Measurements from ENCODE around the gene SEC62. TPM values are rescaled to one million over a fixed set of nuclear protein-coding genes. Genes with fewer than 3 reads are reported as not detected.

Gene SEC62
- total and polyA plus RNA-seq, 2 of the 4 experiments (the other 2 are of a cell fraction), result 33.2 to 36.6 TPM

- in situ Hi-C loops (cut with MboI; ENCODE audit: low sequenced_read_pairs), result no loop called here
- no TSS peak for BruUV-seq (replicated peaks)
These were observed 20.3 kb upstream of the SEC62 start for GRCh38 chr3:169946336-169946735.

More at GRCh38 chr3:169946336-169946735, 20.3 kb upstream of the SEC62 start:
- Histone ChIP-seq H2AK5ac (ENCODE audit: low read depth, low read length) (no peak overlapping the region), H4K91ac (ENCODE audit: insufficient read depth, low read depth, low read length) (no peak overlapping the region), H2BK20ac (ENCODE audit: low read depth, low read length) (no peak overlapping the region), H2AK9ac (replicated peaks; ENCODE audit: low read depth, low read length, poor library complexity) (no peak overlapping the region), H3K79me1 (ENCODE audit: low read depth in 1 of 2, low read length in 2 of 2) (no peaks in the 10 kb centered on the region), H3K18ac (ENCODE audit: low read depth, low read length) (no peak overlapping the region), H3K4me1 (ENCODE audit: control insufficient read depth, insufficient read depth, low read length) (no peaks in the 10 kb centered on the region), H4K20me1 (ENCODE audit: insufficient read depth, low read length) (no peaks in the 10 kb centered on the region), H3K4me2 (ENCODE audit: low read depth, low read length) (no peak overlapping the region), H3K27ac (ENCODE audit: insufficient read depth, low read length) (no peak overlapping the region), H3K56ac (ENCODE audit: extremely low read depth, insufficient read depth, low read length) (no peak overlapping the region), H3K9me1 (ENCODE audit: insufficient read depth, low read length) (no peaks in the 10 kb centered on the region), H2BK15ac (ENCODE audit: low read depth, low read length) (no peak overlapping the region), H2BK5ac (ENCODE audit: low read depth, low read length, poor library complexity, severe bottlenecking) (no peak overlapping the region), H2BK120ac (ENCODE audit: low read depth, low read length) (no peak overlapping the region), H4K5ac (ENCODE audit: low read depth, low read length) (no peak overlapping the region), H2AFZ (replicated peaks; ENCODE audit: low read length, poor library complexity) (no peak overlapping the region), H3K14ac (replicated peaks; ENCODE audit: low read depth, low read length) (no peak overlapping the region), H3K9me3 (ENCODE audit: control insufficient read depth, insufficient read depth, low read length) (no peaks in the 10 kb centered on the region), H3K36me3 (ENCODE audit: control insufficient read depth, insufficient read depth, low read length) (no peaks in the 10 kb centered on the region), H3K27me3 (ENCODE audit: control insufficient read depth, insufficient read depth, low read length) (peaks cover 20% of the 10 kb centered on the region), H3K9ac (ENCODE audit: low read depth, low read length) (no peak overlapping the region), H3K23ac (ENCODE audit: low read depth, low read length) (no peak overlapping the region), H3K4ac (ENCODE audit: low read depth, low read length) (no peak overlapping the region), H3K4me3 (ENCODE audit: insufficient read depth, low read depth, low read length) (no peak overlapping the region), H4K8ac (ENCODE audit: low read depth in 2 of 2, low read length in 2 of 2) (no peak overlapping the region)
- no peak for ATAC-seq (ENCODE audit: low read depth)
- TF ChIP-seq BHLHE40 (IDR thresholded peaks at IDR 0.05; ENCODE audit: low read depth, low read length) (no peak), CEBPB (IDR thresholded peaks at IDR 0.05; ENCODE audit: low read depth, low read length) (no peak), RFX5 (IDR thresholded peaks at IDR 0.05; ENCODE audit: low read depth, low read length) (no peak), USF2 (IDR thresholded peaks at IDR 0.05; ENCODE audit: low read depth, low read length) (no peak), SMC3 (IDR thresholded peaks at IDR 0.05; ENCODE audit: low read depth, low read length) (no peak), MAZ (IDR thresholded peaks at IDR 0.05; ENCODE audit: borderline replicate concordance, low read depth, low read length) (no peak), POLR2A (IDR thresholded peaks at IDR 0.05; ENCODE audit: low read depth, low read length) (no peak), FOS (IDR thresholded peaks at IDR 0.05; ENCODE audit: low read depth, low read length) (no peak), RAD21 (IDR thresholded peaks at IDR 0.05; ENCODE audit: low read length) (no peak), MAFK (IDR thresholded peaks at IDR 0.05; ENCODE audit: low read depth, low read length) (no peak)
- TF ChIP-seq, protein P1, sequence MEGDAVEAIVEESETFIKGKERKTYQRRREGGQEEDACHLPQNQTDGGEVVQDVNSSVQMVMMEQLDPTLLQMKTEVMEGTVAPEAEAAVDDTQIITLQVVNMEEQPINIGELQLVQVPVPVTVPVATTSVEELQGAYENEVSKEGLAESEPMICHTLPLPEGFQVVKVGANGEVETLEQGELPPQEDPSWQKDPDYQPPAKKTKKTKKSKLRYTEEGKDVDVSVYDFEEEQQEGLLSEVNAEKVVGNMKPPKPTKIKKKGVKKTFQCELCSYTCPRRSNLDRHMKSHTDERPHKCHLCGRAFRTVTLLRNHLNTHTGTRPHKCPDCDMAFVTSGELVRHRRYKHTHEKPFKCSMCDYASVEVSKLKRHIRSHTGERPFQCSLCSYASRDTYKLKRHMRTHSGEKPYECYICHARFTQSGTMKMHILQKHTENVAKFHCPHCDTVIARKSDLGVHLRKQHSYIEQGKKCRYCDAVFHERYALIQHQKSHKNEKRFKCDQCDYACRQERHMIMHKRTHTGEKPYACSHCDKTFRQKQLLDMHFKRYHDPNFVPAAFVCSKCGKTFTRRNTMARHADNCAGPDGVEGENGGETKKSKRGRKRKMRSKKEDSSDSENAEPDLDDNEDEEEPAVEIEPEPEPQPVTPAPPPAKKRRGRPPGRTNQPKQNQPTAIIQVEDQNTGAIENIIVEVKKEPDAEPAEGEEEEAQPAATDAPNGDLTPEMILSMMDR (conservative IDR thresholded peaks at IDR 0.05; ENCODE audit: low read depth, low read length), result no peak
- DNase-seq, result no peak
- dilution Hi-C loops (cut with HindIII; ENCODE audit: low sequenced_read_pairs, unreplicated experiment) (no loop called here), intact Hi-C loops (cut with micrococcal nuclease) (loop anchor here (5.0 kb wide), 1 partner anchor 74 kb away; no protein-coding TSS in a partner anchor)
- ChIA-PET CTCF (no interaction called here), POLR2A (ENCODE audit: unreplicated experiment) (no interaction called here)
- WGBS, 2 experiments (ENCODE audit: extremely low coverage in 2 of 2, insufficient read length in 1 of 2), result 90% methylated on average over 2 of the region's 3 CpGs; no CpG with 5 or more reads in 1 of the 2 experiments
